H9 (cell line): ENCODE results near the gene CTCF. TPM values are rescaled to one million over a fixed set of nuclear protein-coding genes. Genes with fewer than 3 reads are reported as not detected.

ENCODE experiments used
- DNase-seq: peaks from one replicate; pipeline ENCODE4 v3.0.0-alpha.2; 2017
- H2AFZ ChIP-seq: one replicate; pipeline ENCODE4 v1.6.1; 2013; ENCODE audit warnings: mild to moderate bottlenecking, low read length, control low read depth, moderate library complexity
- H2AK5ac ChIP-seq: 2 replicates; pipeline ENCODE4 v1.6.1; 2013; ENCODE audit warnings: low read length, control low read depth, mixed read lengths; ENCODE audit not compliant: insufficient read length
- H2BK120ac ChIP-seq: one replicate; pipeline ENCODE4 v1.6.1; 2013; ENCODE audit warnings: low read depth, mild to moderate bottlenecking, low read length, control low read depth, inconsistent platforms; ENCODE audit not compliant: poor library complexity, severe bottlenecking
- H2BK12ac ChIP-seq: 2 replicates; pipeline ENCODE4 v1.6.1; 2013; ENCODE audit warnings: low read length, control low read depth, mixed read lengths, low read depth; ENCODE audit not compliant: insufficient read length
- H2BK15ac ChIP-seq: 2 replicates; pipeline ENCODE4 v1.6.1; 2013; ENCODE audit warnings: low read depth, low read length, control low read depth
- H2BK20ac ChIP-seq: one replicate; pipeline ENCODE4 v1.6.1; 2013; ENCODE audit warnings: low read depth, mild to moderate bottlenecking, low read length, control low read depth, inconsistent platforms; ENCODE audit not compliant: poor library complexity, severe bottlenecking
- H2BK5ac ChIP-seq: 2 replicates; pipeline ENCODE4 v1.6.1; 2013; ENCODE audit warnings: low read length, control low read depth, mixed read lengths; ENCODE audit not compliant: insufficient read length
- H3K14ac ChIP-seq: 2 replicates; pipeline ENCODE4 v1.6.1; 2013; ENCODE audit warnings: low read length, control low read depth; ENCODE audit not compliant: insufficient read depth
- H3K18ac ChIP-seq: 2 replicates; pipeline ENCODE4 v1.6.1; 2013; ENCODE audit warnings: low read depth, mild to moderate bottlenecking, mixed read lengths, low read length, control low read depth; ENCODE audit not compliant: insufficient read length
- H3K23ac ChIP-seq: 2 replicates; pipeline ENCODE4 v1.6.1; 2013; ENCODE audit warnings: low read length, control low read depth, mixed read lengths, low read depth; ENCODE audit not compliant: insufficient read length
- H3K23me2 ChIP-seq: 2 replicates; pipeline ENCODE4 v1.6.1; 2013; ENCODE audit warnings: low read depth, mild to moderate bottlenecking, mixed read lengths, low read length, control low read depth; ENCODE audit not compliant: insufficient read length, poor library complexity, severe bottlenecking
- H3K27ac ChIP-seq: 2 replicates; pipeline ENCODE4 v1.5.1; 2013; ENCODE audit warnings: low read length, control low read depth, mixed read lengths, low read depth; ENCODE audit not compliant: insufficient read length
- H3K27me3 ChIP-seq: 2 replicates; pipeline ENCODE4 v1.6.1; 2013; ENCODE audit warnings: low read length, control low read depth, inconsistent platforms; ENCODE audit not compliant: insufficient read depth
- H3K4ac ChIP-seq: 2 replicates; pipeline ENCODE4 v1.6.1; 2013; ENCODE audit warnings: low read depth, mild to moderate bottlenecking, control low read depth, inconsistent platforms, low read length, moderate library complexity
- H3K4me1 ChIP-seq: 2 replicates; pipeline ENCODE4 v1.6.1; 2013; ENCODE audit warnings: low read length, control low read depth, inconsistent platforms; ENCODE audit not compliant: insufficient read depth
- H3K4me2 ChIP-seq: 2 replicates; pipeline ENCODE4 v1.6.1; 2013; ENCODE audit warnings: low read length, control low read depth, mixed read lengths; ENCODE audit not compliant: insufficient read length, insufficient read depth
- H3K56ac ChIP-seq: 2 replicates; pipeline ENCODE4 v1.6.1; 2013; ENCODE audit warnings: low read depth, mild to moderate bottlenecking, mixed read lengths, low read length, control low read depth; ENCODE audit not compliant: insufficient read length
- H3K79me1 ChIP-seq: 2 replicates; pipeline ENCODE4 v1.6.1; 2013; ENCODE audit warnings: low read depth, mild to moderate bottlenecking, moderate library complexity, low read length, control low read depth, inconsistent platforms; ENCODE audit not compliant: insufficient read depth, poor library complexity, severe bottlenecking
- H3K79me2 ChIP-seq: 2 replicates; pipeline ENCODE4 v1.6.1; 2013; ENCODE audit warnings: low read length, control low read depth, inconsistent platforms; ENCODE audit not compliant: insufficient read depth
- H3K9ac ChIP-seq: 2 replicates; pipeline ENCODE4 v1.6.1; 2013; ENCODE audit warnings: low read length, control low read depth, mixed read lengths; ENCODE audit not compliant: insufficient read length; ENCODE audit errors: extremely low read depth
- H3K9me3 ChIP-seq: one replicate; pipeline ENCODE4 v1.6.1; 2013; ENCODE audit warnings: low read depth, low read length, inconsistent platforms; ENCODE audit not compliant: control insufficient read depth
- H3T11ph ChIP-seq: one replicate; pipeline ENCODE4 v1.6.1; 2013; ENCODE audit warnings: mild to moderate bottlenecking, low read length, control low read depth, inconsistent platforms
- H4K20me1 ChIP-seq: one replicate; pipeline ENCODE4 v1.6.1; 2013; ENCODE audit not compliant: control insufficient read depth, insufficient read length, insufficient read depth
- H4K5ac ChIP-seq: 2 replicates; pipeline ENCODE4 v1.6.1; 2013; ENCODE audit warnings: low read depth, mild to moderate bottlenecking, mixed read lengths, low read length, control low read depth; ENCODE audit not compliant: insufficient read length
- H4K8ac ChIP-seq: replicated peaks from 2 replicates; pipeline ENCODE4 v1.6.1; 2013; ENCODE audit warnings: low read length, control low read depth, mixed read lengths, low read depth; ENCODE audit not compliant: insufficient read length
- H4K91ac ChIP-seq: 2 replicates; pipeline ENCODE4 v1.6.1; 2013; ENCODE audit warnings: low read depth, mild to moderate bottlenecking, moderate library complexity, mixed read lengths, low read length, control low read depth; ENCODE audit not compliant: insufficient read length
- H3K27ac Mint-ChIP-seq, 3 experiments: 2 replicates in 2 of 3; 3 replicates in 1 of 3; pipeline ENCODE4 v1.8.0; 2020 to 2021; ENCODE audit warnings: mixed read lengths in 3 of 3, mild to moderate bottlenecking in 1 of 3, moderate library complexity in 1 of 3
- H3K27me3 Mint-ChIP-seq: 2 replicates; pipeline ENCODE4 v1.8.0; 2021; ENCODE audit warnings: low read depth, mild to moderate bottlenecking, moderate library complexity, mixed read lengths
- H3K36me3 Mint-ChIP-seq, 3 experiments: 2 replicates in 2 of 3; 3 replicates in 1 of 3; pipeline ENCODE4 v1.8.0; 2020 to 2021; ENCODE audit warnings: low read depth in 3 of 3, mixed read lengths in 3 of 3; ENCODE audit not compliant: insufficient read depth in 1 of 3
- H3K4me1 Mint-ChIP-seq, 2 experiments: 2 replicates each; pipeline ENCODE4 v1.8.0; 2020; ENCODE audit warnings: mixed read lengths in 2 of 2
- H3K4me3 Mint-ChIP-seq, 2 experiments: 2 replicates in 1 of 2; 3 replicates in 1 of 2; pipeline ENCODE4 v1.8.0; 2020 to 2021; ENCODE audit warnings: mild to moderate bottlenecking in 2 of 2, mixed read lengths in 2 of 2, moderate library complexity in 1 of 2
- H3K9me3 Mint-ChIP-seq, 2 experiments: 2 replicates in 1 of 2; 3 replicates in 1 of 2; pipeline ENCODE4 v1.8.0; 2020; ENCODE audit warnings: mild to moderate bottlenecking in 2 of 2, mixed read lengths in 2 of 2, moderate library complexity in 1 of 2
- CTCF ChIP-seq: fragments of 200-600 bp; sonication (generic); conservative IDR thresholded peaks from 3 replicates; pipeline ENCODE4 v1.8.0; 2021; ENCODE audit warnings: antibody characterized with exemption, mild to moderate bottlenecking
- WGBS: extraction: QIAGEN DNeasy Blood & Tissue Kit; methylation state at CpG from one replicate; pipeline ENCODE4 v1.1.7; 2013; ENCODE audit warnings: missing lambda C conversion rate, low lambda C conversion rate, mixed read lengths; ENCODE audit not compliant: insufficient read length; ENCODE audit errors: extremely low coverage; 5-methylcytosine and 5-hydroxymethylcytosine counted together
- total RNA-seq: library from RNA; stranded (reverse); gene quantifications from 2 replicates; pipeline ENCODE4 v1.2.1, GENCODE V29; 2021

CTCF gene
- total RNA-seq, 1 experiment from 2014 or later, result 87.3 TPM

DNA sequence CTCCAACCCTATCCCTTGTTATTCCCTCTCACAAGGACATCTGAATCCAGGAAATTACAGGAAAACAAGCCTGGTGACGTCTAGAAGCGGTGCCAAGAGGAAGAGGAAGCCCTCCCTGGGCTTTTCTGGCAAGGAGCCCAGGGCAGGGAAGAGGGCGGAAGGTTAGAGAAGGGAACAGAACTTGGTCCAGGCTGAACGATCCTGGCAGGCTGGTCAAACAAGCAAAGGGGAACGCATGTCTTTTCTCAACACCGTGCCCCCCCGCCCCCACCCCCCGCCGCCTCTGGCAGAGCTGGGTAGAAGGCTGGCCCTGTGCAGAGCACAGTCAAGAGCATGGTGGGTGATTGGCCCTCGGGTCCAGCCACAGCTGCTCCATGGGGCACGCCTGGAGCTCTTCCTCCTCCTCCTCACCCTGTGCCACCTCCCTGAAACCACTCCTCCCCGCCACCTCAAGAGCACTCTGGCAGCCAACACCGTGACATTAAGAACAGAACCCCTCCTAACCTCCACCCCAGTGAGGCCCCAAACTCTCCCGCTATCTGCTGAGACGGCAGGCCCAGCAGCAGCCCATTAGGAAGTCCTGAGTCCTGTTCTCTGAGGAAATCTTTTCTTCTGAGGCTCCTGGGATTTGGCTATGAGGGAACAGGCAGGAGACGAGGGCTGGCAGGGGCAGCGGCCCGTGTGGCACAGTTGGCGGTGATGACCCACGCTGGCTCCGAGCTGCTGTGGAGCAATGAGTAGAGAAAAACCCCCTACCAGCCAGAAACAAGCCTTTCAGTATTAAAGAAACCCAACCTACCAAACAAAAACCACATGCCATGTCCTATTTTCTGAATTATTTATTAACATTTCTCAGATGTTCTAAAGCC lies 111.6 kb downstream of the CTCF start:
- no peak overlapping the region for H3K23ac ChIP-seq
- H3K56ac ChIP-seq, result no peak overlapping the region
- no peaks in the 10 kb centered on the region for H3K27me3 ChIP-seq
- H2BK15ac ChIP-seq, result no peak overlapping the region
- no peaks in the 10 kb centered on the region for H3K79me2 ChIP-seq
- H3K4me3 Mint-ChIP-seq, result no peak overlapping the region; a peak in 1 of 5 replicates
- H3K27ac Mint-ChIP-seq, result peak overlapping the region; percentile 30 to 88 (median 57); a peak in 4 of 7 replicates
- no peak overlapping the region for H3K14ac ChIP-seq
- no peak for TF ChIP-seq CTCF
- H3K4ac ChIP-seq, result no peak overlapping the region
- peaks cover 3% of the 10 kb centered on the region for H4K20me1 ChIP-seq
- no peak overlapping the region for H4K8ac ChIP-seq
- H3T11ph ChIP-seq, result no peak overlapping the region
- H2BK5ac ChIP-seq, result no peak overlapping the region
- H2BK120ac ChIP-seq, result no peak overlapping the region
- 0 out of 4 replicates have a peak, but pooled peaks cover 0 to 2% of the 10 kb centered on the region in 2 experiments for H3K4me1 Mint-ChIP-seq
- no peak overlapping the region for H2BK20ac ChIP-seq
- no CpG with 5 or more reads among the region's 21 CpGs for WGBS
- H2BK12ac ChIP-seq, result no peak overlapping the region
- DNase-seq, result no peak
- no peaks in the 10 kb centered on the region for H3K4me1 ChIP-seq
- H3K4me2 ChIP-seq, result no peak overlapping the region
- no peak overlapping the region for H4K5ac ChIP-seq
- H3K23me2 ChIP-seq, result no peaks in the 10 kb centered on the region
- H3K79me1 ChIP-seq, result no peaks in the 10 kb centered on the region
- H3K18ac ChIP-seq, result no peak overlapping the region
- no peak overlapping the region for H2AFZ ChIP-seq
- no peaks in the 10 kb centered on the region for H3K27me3 Mint-ChIP-seq
- H3K27ac ChIP-seq, result no peak overlapping the region
- no peak overlapping the region for H4K91ac ChIP-seq
- H3K9ac ChIP-seq, result no peak overlapping the region
- no peaks in the 10 kb centered on the region for H3K9me3 ChIP-seq
- H3K36me3 Mint-ChIP-seq, result peaks cover 0 to 4% (median 2%) of the 10 kb centered on the region in 3 experiments; a peak in 3 of 7 replicates
- no peaks in the 10 kb centered on the region for H3K9me3 Mint-ChIP-seq
- no peak overlapping the region for H2AK5ac ChIP-seq
